RWPE2 (cell line): ENCODE measurements around the gene MOK.
A peak's percentile ranks its signal among the peaks of the same experiment; 100 is the strongest.

Source experiments
- ATAC-seq: fragments of 200-7000 bp; cut with Tn5 transposase; 3 replicates; pipeline ENCODE4 v1.9.1; 2021; ENCODE audit warnings: low read depth
- DNase-seq: peaks from one replicate; pipeline ENCODE4 v3.0.0-alpha.2; 2020; ENCODE audit warnings: low spot score
- H3K27ac ChIP-seq: fragments of 450-650 bp; 2 replicates; pipeline ENCODE4 v1.5.1; 2017; ENCODE audit warnings: mild to moderate bottlenecking; ENCODE audit not compliant: poor library complexity, severe bottlenecking
- H3K27me3 ChIP-seq: fragments of 250-450 bp; sonication (Bioruptor Pico); 2 replicates; pipeline ENCODE4 v1.5.1; 2021; ENCODE audit warnings: mild to moderate bottlenecking, moderate library complexity; ENCODE audit not compliant: insufficient read depth, poor library complexity, severe bottlenecking
- H3K36me3 ChIP-seq: fragments of 250-450 bp; sonication (Bioruptor Pico); 2 replicates; pipeline ENCODE4 v1.5.1; 2020; ENCODE audit warnings: low read depth, mild to moderate bottlenecking, moderate library complexity
- H3K4me1 ChIP-seq: fragments of 250-450 bp; sonication (Bioruptor Pico); 2 replicates; pipeline ENCODE4 v1.5.1; 2021; ENCODE audit warnings: mild to moderate bottlenecking, moderate library complexity; ENCODE audit not compliant: insufficient read depth, poor library complexity, severe bottlenecking
- H3K4me3 ChIP-seq: fragments of 250-450 bp; sonication (Bioruptor Pico); 2 replicates; pipeline ENCODE4 v1.5.1; 2021; ENCODE audit warnings: mild to moderate bottlenecking, moderate library complexity; ENCODE audit not compliant: severe bottlenecking
- H3K9me3 ChIP-seq: fragments of 250-450 bp; sonication (Bioruptor Pico); 2 replicates; pipeline ENCODE4 v1.5.1; 2021; ENCODE audit warnings: mild to moderate bottlenecking, moderate library complexity; ENCODE audit not compliant: severe bottlenecking
- TF ChIP-seq, protein P1 (sequence below): fragments of 450-650 bp; IDR thresholded peaks from one replicate; pipeline ENCODE4 v1.5.1; 2017; ENCODE audit warnings: mild to moderate bottlenecking, moderate library complexity; ENCODE audit not compliant: poor library complexity, severe bottlenecking

The MOK gene

GRCh38 chr14:102348376-102348775 lies 43.4 kb upstream of the MOK start:
- peaks cover 74% of the 10 kb centered on the region for H3K36me3 ChIP-seq
- TF ChIP-seq, protein P1, sequence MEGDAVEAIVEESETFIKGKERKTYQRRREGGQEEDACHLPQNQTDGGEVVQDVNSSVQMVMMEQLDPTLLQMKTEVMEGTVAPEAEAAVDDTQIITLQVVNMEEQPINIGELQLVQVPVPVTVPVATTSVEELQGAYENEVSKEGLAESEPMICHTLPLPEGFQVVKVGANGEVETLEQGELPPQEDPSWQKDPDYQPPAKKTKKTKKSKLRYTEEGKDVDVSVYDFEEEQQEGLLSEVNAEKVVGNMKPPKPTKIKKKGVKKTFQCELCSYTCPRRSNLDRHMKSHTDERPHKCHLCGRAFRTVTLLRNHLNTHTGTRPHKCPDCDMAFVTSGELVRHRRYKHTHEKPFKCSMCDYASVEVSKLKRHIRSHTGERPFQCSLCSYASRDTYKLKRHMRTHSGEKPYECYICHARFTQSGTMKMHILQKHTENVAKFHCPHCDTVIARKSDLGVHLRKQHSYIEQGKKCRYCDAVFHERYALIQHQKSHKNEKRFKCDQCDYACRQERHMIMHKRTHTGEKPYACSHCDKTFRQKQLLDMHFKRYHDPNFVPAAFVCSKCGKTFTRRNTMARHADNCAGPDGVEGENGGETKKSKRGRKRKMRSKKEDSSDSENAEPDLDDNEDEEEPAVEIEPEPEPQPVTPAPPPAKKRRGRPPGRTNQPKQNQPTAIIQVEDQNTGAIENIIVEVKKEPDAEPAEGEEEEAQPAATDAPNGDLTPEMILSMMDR: no peak
- no peaks in the 10 kb centered on the region for H3K4me1 ChIP-seq
- ATAC-seq: no peak
- no peak overlapping the region for H3K4me3 ChIP-seq
- H3K27ac ChIP-seq: no peak overlapping the region
- H3K9me3 ChIP-seq: no peaks in the 10 kb centered on the region
- H3K27me3 ChIP-seq: no peaks in the 10 kb centered on the region
- DNase-seq: no peak

GRCh38 chr14:102346645-102347044 lies 41.7 kb upstream of the MOK start:
- no peak overlapping the region for H3K4me3 ChIP-seq
- no peaks in the 10 kb centered on the region for H3K9me3 ChIP-seq
- no peak overlapping the region for H3K27ac ChIP-seq
- H3K36me3 ChIP-seq: peaks cover 79% of the 10 kb centered on the region
- DNase-seq (no peak), ATAC-seq (no peak)
- TF ChIP-seq, protein P1: no peak
- H3K4me1 ChIP-seq: no peaks in the 10 kb centered on the region
- H3K27me3 ChIP-seq: no peaks in the 10 kb centered on the region

DNA sequence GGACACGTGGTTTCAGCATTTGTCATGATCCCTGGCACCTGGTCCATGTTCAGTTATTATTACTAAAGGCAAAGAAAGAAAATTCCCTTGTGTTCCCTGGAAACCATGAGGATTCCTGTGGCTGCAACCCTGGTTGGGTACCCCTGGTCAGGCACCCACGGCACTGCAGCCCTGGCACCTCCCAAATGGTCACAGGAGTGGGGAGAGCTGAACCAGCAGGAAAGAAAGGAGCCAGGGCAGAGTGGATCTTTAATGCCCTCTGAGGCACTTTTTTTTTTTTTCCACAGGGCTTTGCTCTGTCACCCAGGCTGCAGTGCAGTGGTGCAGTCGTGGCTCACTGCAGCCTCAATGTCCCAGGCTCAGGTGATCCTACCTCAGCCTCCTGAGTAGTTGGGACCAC lies 40.3 kb upstream of the MOK start:
- DNase-seq (no peak), ATAC-seq (no peak)
- H3K27me3 ChIP-seq: no peaks in the 10 kb centered on the region
- no peak overlapping the region for H3K4me3 ChIP-seq
- H3K36me3 ChIP-seq: peaks cover 87% of the 10 kb centered on the region
- no peaks in the 10 kb centered on the region for H3K9me3 ChIP-seq
- H3K27ac ChIP-seq: no peak overlapping the region
- TF ChIP-seq, protein P1: no peak
- no peaks in the 10 kb centered on the region for H3K4me1 ChIP-seq

- H3K9me3 ChIP-seq: no peaks in the 10 kb centered on the region
- H3K27me3 ChIP-seq: no peaks in the 10 kb centered on the region
- H3K27ac ChIP-seq: no peak overlapping the region
- H3K36me3 ChIP-seq: peaks cover 83% of the 10 kb centered on the region
- H3K4me1 ChIP-seq: no peaks in the 10 kb centered on the region
- no peak overlapping the region for H3K4me3 ChIP-seq
- TF ChIP-seq, protein P1: no peak
- DNase-seq (no peak), ATAC-seq (peak; percentile 8; the same call in 2 of the 3 replicates)
Measured at GRCh38 chr14:102344485-102344884, 39.5 kb upstream of the MOK start.

DNA sequence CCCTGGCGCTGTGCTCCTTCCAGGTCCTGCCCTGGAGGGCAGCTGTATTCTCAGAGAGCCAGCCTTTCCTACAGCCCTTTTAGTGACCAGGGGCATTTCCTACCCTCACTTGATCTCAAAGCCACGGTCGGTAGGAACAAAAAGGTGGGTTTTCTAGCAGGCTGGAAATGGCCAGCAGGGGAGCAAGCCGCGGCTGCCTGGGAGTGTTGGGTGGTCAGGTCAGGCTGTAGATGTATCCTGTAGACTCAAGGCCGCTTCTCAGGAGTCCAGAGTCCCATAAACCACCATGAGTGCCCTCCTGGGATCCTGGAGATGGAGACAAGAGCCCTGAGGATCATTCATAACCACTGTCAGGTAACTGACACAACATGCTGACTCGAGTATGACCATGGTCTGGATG lies 39.1 kb upstream of the MOK start:
- no peak; the same call in 2 of the 3 replicates for ATAC-seq
- no peaks in the 10 kb centered on the region for H3K9me3 ChIP-seq
- TF ChIP-seq, protein P1: no peak
- H3K27ac ChIP-seq: no peak overlapping the region
- no peak for DNase-seq
- no peaks in the 10 kb centered on the region for H3K27me3 ChIP-seq
- H3K36me3 ChIP-seq: peaks cover 80% of the 10 kb centered on the region
- H3K4me3 ChIP-seq: no peak overlapping the region
- H3K4me1 ChIP-seq: no peaks in the 10 kb centered on the region
